NCI-H187 (cell line): Measurements from ENCODE around the gene PRDM1.
"Not testable (repeated sequence)": the region's sequence is repeated elsewhere in the genome, so short reads cannot be mapped to it uniquely, and the experiment has no call there.

Experiments used
- DNase-seq, 2 experiments: peaks; one replicate each; lab custom pipeline; 2025; lab: John Stamatoyannopoulos, UW

The PRDM1 gene

GRCh38 chr6:106138151-106138550, 52.0 kb downstream of the PRDM1 start:
- DNase-seq, result no peak

DNA sequence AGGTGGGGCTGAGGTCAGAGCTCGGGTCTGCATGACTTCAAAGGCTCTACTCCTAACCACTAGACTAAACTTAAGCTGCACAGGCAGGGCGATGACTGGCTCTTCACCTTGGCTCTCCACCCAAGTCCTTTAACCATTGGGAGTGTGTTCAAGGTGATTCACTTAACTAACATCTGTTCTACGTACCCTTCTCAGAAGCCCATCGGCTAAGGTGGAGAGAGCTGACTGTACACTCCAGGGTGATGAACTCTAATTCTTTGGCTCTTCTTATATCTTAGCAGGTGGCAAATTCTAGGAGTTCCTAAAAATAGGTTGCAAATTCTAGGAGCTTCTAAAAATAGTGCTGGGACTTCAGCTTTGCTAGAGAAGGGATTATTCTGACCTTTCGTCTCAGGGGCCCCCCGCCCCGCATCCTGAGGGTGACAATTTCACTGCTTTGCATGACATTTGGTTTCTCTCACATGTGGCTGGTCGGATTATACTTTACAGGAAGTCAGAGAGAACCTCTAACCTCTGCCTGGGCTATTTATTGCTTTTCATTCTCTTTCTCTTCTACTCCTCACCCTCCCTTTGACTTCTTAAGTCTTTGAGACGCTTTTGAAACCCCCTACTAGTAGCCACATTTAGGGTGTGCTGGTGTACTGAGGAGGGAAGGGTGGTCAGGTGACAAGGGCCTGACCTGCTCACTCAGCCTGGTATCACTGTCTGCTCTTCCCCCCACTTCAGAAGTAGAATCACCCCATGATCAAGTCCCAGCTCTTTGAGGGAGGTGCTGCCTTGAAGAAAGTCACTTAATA, 55.5 kb downstream of the PRDM1 start:
- DNase-seq, result no peak

DNA sequence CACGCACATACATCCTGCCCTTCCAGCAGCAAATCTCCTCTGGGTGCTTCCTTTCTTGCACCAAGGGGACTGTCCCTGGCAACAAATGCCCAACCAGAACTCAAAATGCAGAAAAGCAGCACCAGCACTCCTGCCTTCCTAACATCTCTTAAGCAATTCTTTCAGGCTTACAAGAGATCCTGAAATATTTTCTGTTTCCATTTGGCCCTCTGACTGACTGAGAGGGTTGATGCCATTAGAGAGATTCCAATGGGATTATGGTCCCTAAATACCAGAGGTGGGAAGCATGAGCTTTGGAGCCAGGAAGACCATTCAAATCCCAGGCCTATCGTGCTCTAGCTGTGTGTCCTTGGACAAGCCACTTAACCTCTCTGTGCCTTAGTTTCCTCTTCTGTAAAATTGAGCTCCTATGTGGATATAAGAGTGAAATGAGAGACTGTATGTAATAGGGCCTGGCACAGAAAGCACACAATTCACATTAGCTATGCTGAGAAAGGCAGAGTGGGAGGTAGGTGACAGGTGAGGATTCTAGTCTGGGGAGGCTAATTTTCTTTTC, 56.8 kb downstream of the PRDM1 start:
- DNase-seq, result no peak

GRCh38 chr6:106143665-106144064, 57.5 kb downstream of the PRDM1 start:
- DNase-seq, result no peak

GRCh38 chr6:106145144-106145543, 59.0 kb downstream of the PRDM1 start:
- no peak for DNase-seq

DNA sequence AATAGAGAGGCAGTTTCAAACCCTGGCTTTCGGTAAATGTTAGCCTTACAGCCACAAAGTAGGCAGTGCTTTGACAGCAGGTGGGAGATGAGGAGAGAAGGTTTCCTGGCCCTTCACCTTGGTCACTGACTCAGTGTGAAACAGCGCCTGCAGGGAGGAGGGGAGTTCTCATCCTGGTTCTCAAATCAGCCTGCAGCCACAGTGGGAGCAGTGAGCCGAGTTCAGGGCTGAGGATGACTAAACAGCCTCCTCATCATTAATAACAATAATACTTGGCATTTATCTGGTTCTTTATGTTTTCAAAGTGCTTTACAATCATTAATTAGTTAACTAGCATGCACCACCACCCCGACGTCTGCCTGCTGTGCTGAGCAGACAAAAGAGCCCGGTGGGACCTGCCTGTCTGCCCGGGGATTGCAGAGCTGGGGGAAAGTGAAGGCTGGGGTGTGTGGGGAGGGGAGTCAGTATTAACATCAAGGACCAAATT, 59.6 kb downstream of the PRDM1 start:
- DNase-seq, result no peak

DNA sequence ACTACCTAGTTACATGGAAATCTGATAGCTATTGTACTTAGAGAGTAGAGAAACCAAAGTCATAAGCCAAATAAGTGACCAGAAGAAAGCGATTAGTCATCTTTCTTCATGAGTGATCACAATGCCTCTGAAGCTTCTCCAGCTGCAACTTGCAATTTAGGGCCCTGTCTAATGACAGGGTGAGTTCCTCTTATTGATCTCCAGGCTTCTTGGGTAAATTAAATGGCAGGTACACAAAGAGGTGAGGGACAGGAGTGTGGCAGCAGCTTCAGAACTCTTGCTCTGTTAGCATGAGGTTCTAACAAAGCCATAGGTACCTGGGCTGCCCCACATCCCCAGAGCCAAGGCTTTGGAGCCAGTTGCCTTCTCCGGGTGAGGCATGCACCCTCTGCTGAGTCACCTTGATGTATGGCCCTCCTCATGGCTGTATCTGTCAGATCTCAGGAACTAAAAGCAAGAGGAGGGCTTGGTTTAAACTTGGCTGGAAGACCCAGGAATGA, 60.8 kb downstream of the PRDM1 start:
- no peak for DNase-seq

DNA sequence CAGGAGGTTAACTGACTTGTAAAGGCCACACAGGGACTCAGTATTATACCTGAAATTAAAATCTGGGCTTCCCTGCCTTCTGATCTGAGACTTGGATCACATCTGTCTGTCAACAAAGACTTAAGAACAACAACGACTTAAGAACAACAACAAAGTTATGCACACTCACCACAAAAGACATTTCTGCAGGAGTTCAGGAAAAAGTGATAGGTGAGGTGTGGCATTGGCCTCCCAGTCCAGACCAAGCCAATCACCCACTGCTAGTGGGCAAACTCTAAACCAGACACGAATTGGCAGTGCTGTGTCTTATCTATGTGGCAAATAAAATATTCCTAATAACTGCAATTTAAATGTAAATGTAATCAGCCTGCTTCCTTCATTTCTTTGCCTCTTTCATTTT, 61.3 kb downstream of the PRDM1 start:
- no peak for DNase-seq

- no peak for DNase-seq
These were observed 63.4 kb downstream of the PRDM1 start for GRCh38 chr6:106149472-106150069.

DNA sequence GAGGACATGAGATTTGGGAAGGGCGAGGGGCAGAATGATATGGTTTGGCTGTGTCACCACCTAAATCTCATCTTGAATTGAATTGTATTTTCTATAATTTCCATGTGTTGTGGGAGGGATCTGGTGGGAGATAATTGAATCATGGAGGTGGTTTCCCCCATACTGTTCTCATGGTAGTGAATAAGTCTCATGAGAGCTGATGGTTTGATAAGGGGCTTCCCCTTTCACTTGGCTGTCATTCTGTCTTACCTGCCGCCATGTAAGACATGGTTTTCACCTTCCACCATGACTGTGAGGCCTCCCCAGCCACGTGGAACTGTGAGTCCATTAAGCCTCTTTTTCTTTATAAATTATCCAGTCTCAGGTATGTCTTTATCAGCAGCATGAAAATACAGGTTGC, 66.3 kb downstream of the PRDM1 start:
- not testable (repeated sequence) for DNase-seq

- DNase-seq, result no peak
These were observed 66.8 kb downstream of the PRDM1 start for GRCh38 chr6:106152952-106153351.

DNA sequence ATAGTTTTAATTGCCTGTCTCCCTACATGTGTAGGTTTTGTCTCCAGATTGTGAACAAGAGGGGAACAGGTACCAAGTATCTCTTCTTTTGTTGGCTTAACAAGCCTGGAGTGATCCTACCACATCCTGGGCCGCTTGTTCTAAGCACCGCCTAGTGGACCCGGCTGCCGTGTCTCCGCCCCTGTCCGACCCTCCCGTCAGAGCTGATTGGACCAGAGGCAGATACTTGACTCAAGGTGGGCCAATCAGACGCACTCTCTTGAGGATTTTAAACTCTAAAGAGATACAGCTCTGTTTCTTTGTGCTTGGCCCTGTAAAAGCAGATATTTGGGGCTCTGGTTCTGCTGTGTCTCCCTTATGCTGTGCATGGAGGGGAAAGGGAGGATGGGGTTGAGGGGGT, 68.2 kb downstream of the PRDM1 start:
- DNase-seq, result no peak

DNA sequence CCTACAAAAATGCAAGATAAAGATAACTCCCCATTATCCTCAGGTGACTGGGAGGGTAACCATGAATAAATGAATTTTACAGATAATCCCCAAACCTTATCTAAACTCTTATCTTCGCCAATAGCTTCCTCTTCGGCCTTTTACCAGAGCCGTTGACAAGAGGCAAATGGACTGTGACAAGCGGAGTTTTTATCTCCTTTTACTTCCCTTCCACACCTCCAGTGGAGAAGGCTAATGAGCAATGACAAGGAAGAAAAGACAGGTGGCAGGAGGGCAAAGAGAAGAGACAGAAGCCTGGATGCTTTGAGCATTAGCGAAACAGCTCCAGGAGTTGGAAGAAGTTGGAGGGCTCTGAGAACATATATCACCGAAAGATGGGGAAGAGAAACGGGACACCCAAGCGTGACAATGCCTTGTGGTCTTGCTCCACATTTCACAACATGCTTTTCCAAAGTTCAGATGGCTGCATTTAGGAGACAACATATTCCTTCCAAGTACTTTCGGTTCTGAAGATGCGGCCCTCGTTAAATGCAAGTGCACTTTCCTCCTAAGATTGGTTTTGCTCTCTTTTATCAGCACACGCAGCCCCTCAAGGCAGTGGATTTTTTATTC, 69.2 kb downstream of the PRDM1 start:
- DNase-seq, result no peak

GRCh38 chr6:106156413-106156812, 70.3 kb downstream of the PRDM1 start:
- DNase-seq, result no peak

- DNase-seq, result no peak
These were observed 70.7 kb downstream of the PRDM1 start for GRCh38 chr6:106156863-106157262.

- DNase-seq, result no peak
These were observed 72.7 kb downstream of the PRDM1 start for GRCh38 chr6:106158816-106159215.
